Naive thymus-derived CD4-positive, alpha-beta T cell (primary cell): ENCODE results near the gene PDS5A. TPM values are rescaled to one million over a fixed set of nuclear protein-coding genes. Genes with fewer than 3 reads are reported as not detected.

Source experiments
- ATAC-seq: fragments of 150-1000 bp; cut with Tn5 transposase; 2 replicates; pipeline ENCODE4 v1.10.0; 2021; ENCODE audit warnings: mild to moderate bottlenecking, moderate library complexity
- CTCF ChIA-PET: fragments of 350-600 bp; sonication (Branson Sonifier 250); formaldehyde crosslinking; loops from one replicate; lab custom pipeline; 2021; ENCODE audit warnings: antibody characterized with exemption; lab: Charles Lee
- POLR2A ChIA-PET: fragments of 350-600 bp; sonication (Branson Sonifier 250); formaldehyde crosslinking; loops from one replicate; lab custom pipeline; 2021; ENCODE audit warnings: antibody characterized with exemption, inconsistent platforms; lab: Charles Lee
- DNase-seq, 9 donors: peaks; one replicate each; pipeline versions ENCODE4 v3.0.0 to v3.0.0-alpha.2; 2020 to 2022; ENCODE audit warnings: mixed read lengths in 1 of 9
- H3K27ac ChIP-seq: one replicate; pipeline ENCODE4 v1.7.0; 2013; ENCODE audit warnings: mild to moderate bottlenecking, low read depth, low read length, moderate library complexity
- H3K27me3 ChIP-seq, 2 donors: one replicate each; pipeline ENCODE4 v1.7.0; 2013; ENCODE audit warnings: low read length in 2 of 2, mild to moderate bottlenecking in 2 of 2, moderate library complexity in 2 of 2; ENCODE audit not compliant: control insufficient read depth in 2 of 2, insufficient read depth in 2 of 2
- H3K36me3 ChIP-seq, 3 experiments: 1 replicate in 2 of 3; 2 replicates in 1 of 3; pipeline ENCODE4 v1.7.0; 2013; ENCODE audit warnings: low read length in 3 of 3, mild to moderate bottlenecking in 3 of 3, moderate library complexity in 1 of 3; ENCODE audit not compliant: insufficient read depth in 3 of 3, control insufficient read depth in 2 of 3
- H3K4me1 ChIP-seq, 2 donors: one replicate each; pipeline ENCODE4 v1.7.0; 2013; ENCODE audit warnings: low read length in 2 of 2, mild to moderate bottlenecking in 2 of 2, moderate library complexity in 1 of 2; ENCODE audit not compliant: control insufficient read depth in 2 of 2, insufficient read depth in 2 of 2
- H3K4me3 ChIP-seq: 2 replicates; pipeline ENCODE4 v1.7.0; 2013; ENCODE audit warnings: mild to moderate bottlenecking, low read length
- H3K9me3 ChIP-seq, 3 experiments: 1 replicate in 2 of 3; 2 replicates in 1 of 3; pipeline ENCODE4 v1.7.0; 2013; ENCODE audit warnings: low read length in 3 of 3; ENCODE audit not compliant: control insufficient read depth in 2 of 3
- H3K27ac Mint-ChIP-seq, 9 donors: one replicate each; pipeline ENCODE4 v1.8.0; 2020 to 2022; ENCODE audit warnings: mixed read lengths in 9 of 9, mild to moderate bottlenecking in 8 of 9, moderate library complexity in 5 of 9, inconsistent platforms in 2 of 9
- H3K27me3 Mint-ChIP-seq, 5 donors: one replicate each; pipeline ENCODE4 v1.8.0; 2021 to 2022; ENCODE audit warnings: mixed read lengths in 5 of 5, mild to moderate bottlenecking in 1 of 5
- H3K36me3 Mint-ChIP-seq, 5 donors: one replicate each; pipeline ENCODE4 v1.8.0; 2020 to 2022; ENCODE audit warnings: mixed read lengths in 5 of 5, mild to moderate bottlenecking in 3 of 5, inconsistent platforms in 1 of 5
- H3K4me1 Mint-ChIP-seq, 7 donors: one replicate each; pipeline ENCODE4 v1.8.0; 2020 to 2022; ENCODE audit warnings: mixed read lengths in 7 of 7, mild to moderate bottlenecking in 3 of 7, inconsistent platforms in 1 of 7
- H3K4me3 Mint-ChIP-seq, 10 donors: one replicate each; pipeline ENCODE4 v1.8.0; 2020 to 2022; ENCODE audit warnings: mild to moderate bottlenecking in 10 of 10, mixed read lengths in 10 of 10, moderate library complexity in 6 of 10, inconsistent platforms in 2 of 10
- H3K9me3 Mint-ChIP-seq, 11 donors: one replicate each; pipeline ENCODE4 v1.8.0; 2020 to 2022; ENCODE audit warnings: mixed read lengths in 11 of 11, mild to moderate bottlenecking in 4 of 11, inconsistent platforms in 1 of 11, moderate library complexity in 1 of 11
- intact Hi-C, 2 donors: fragments of 100-400 bp; cut with micrococcal nuclease; formaldehyde crosslinking; loops; one replicate each; pipeline ENCODE4 v1.15.1; 2023
- polyA plus RNA-seq, 2 donors: library from polyadenylated mRNA; unstranded; fragments of 300-500 nt; fragmentation: Illumina TruSeq; gene quantifications; one replicate each; pipeline ENCODE4 v1.2.3, GENCODE V29; 2021
- total RNA-seq, 6 experiments: library from RNA in 5 of 6; stranded (reverse) in 5 of 6; gene quantifications; 1 replicate in 5 of 6; 2 replicates in 1 of 6; pipeline ENCODE4 v1.2.3 and lab custom pipeline; 2021 to 2026

The PDS5A gene
- total and polyA plus RNA-seq, 7 experiments from 2014 or later: 42.8 to 102 (median 96.2) TPM

DNA sequence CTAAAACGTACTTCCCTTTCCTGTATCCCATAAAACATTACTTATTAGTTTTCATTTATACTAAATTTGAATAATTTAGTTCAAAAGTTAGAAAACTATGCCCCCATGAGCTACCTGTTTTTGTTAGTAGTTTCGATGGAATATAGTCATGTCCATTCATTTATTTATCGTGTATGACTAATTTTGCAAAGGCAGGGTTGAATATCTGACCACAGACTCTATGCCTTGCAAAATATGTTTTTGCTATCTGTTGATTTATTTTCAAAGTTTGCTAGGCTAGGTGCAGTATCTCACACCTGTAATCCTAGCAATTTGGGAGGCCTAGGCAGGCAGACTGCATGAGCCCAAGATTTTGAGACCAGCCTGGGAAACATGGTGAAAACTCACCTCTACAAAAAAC is 78.4 kb downstream of the PDS5A start:
- CTCF ChIA-PET: interaction anchor here (0.6 kb wide), 1 partner anchor 976 kb away, joined by 3 read pairs; no protein-coding TSS in a partner anchor
- peaks cover 0 to 2% (median 0%) of the 10 kb centered on the region in 7 donors for H3K4me1 Mint-ChIP-seq
- no peaks in the 10 kb centered on the region for H3K27me3 ChIP-seq
- H3K4me1 ChIP-seq: no peaks in the 10 kb centered on the region
- no peak overlapping the region for H3K27ac Mint-ChIP-seq
- intact Hi-C loops: no loop called here
- no peak overlapping the region for H3K4me3 ChIP-seq
- no peak for ATAC-seq
- peaks cover 11 to 61% (median 15%) of the 10 kb centered on the region in 3 experiments for H3K36me3 ChIP-seq
- no peaks in the 10 kb centered on the region for H3K9me3 ChIP-seq
- peaks cover 4 to 43% (median 23%) of the 10 kb centered on the region in 5 donors for H3K36me3 Mint-ChIP-seq
- no peak for DNase-seq
- H3K9me3 Mint-ChIP-seq: no peaks in the 10 kb centered on the region
- no peaks in the 10 kb centered on the region for H3K27me3 Mint-ChIP-seq
- POLR2A ChIA-PET: no interaction called here
- H3K4me3 Mint-ChIP-seq: no peak overlapping the region
- H3K27ac ChIP-seq: no peak overlapping the region

DNA sequence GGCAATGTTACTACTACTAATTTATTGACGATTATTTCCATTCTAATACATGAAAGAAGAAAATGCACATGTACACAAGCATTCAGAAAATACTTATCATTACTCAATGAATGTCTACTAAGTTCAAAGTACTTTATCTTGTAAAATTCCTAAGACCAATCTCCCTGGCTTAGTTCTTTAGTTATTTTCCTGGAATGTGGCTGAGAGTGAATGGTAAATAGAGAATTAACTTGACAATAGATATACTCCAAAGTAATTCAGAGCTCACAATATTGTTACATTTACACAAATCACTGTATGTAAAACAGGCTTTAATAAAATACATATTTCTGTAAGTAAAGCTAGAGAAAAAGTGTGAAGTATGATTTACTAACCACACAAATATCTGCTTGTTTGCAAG is 79.7 kb downstream of the PDS5A start:
- H3K36me3 ChIP-seq: peaks cover 11 to 57% (median 15%) of the 10 kb centered on the region in 3 experiments
- no peaks in the 10 kb centered on the region for H3K4me1 ChIP-seq
- H3K4me3 ChIP-seq: no peak overlapping the region
- H3K27me3 ChIP-seq: no peaks in the 10 kb centered on the region
- peaks cover 0 to 2% (median 0%) of the 10 kb centered on the region in 7 donors for H3K4me1 Mint-ChIP-seq
- no peak overlapping the region for H3K4me3 Mint-ChIP-seq
- no peaks in the 10 kb centered on the region for H3K9me3 ChIP-seq
- no peak for ATAC-seq
- intact Hi-C loops: no loop called here
- H3K27ac ChIP-seq: no peak overlapping the region
- ChIA-PET POLR2A (interaction anchor here (1.2 kb wide), 1 partner anchor 10 kb away, joined by 3 read pairs; no protein-coding TSS in a partner anchor), CTCF (interaction anchor here (0.5 to 0.6 kb wide), 2 partner anchors 20 to 85 kb away, joined by 3 read pairs; no protein-coding TSS in a partner anchor)
- H3K27me3 Mint-ChIP-seq: no peaks in the 10 kb centered on the region
- H3K36me3 Mint-ChIP-seq: peaks cover 4 to 46% (median 21%) of the 10 kb centered on the region in 5 donors
- H3K9me3 Mint-ChIP-seq: no peaks in the 10 kb centered on the region
- H3K27ac Mint-ChIP-seq: no peak overlapping the region
- no peak for DNase-seq

DNA sequence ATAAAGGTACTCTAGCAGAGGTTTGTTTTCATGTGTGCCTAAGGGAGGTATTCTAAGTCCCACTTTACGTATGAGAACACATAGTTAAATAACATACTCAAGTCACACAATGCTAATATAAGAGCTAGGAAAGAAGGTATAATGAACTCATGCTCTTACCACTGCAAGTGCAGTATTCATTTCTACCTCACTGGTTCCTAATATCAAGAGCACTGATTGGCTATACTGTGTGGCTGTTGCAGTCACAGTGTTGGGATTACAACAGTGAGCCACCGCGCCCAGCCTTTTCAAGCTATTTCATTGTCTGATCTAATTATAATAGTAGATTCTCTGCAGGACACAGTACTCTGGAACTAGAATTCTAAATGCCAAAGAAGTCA is 84.0 kb downstream of the PDS5A start:
- Histone ChIP-seq H3K27me3 (no peaks in the 10 kb centered on the region), H3K4me3 (no peak overlapping the region), H3K4me1 (no peaks in the 10 kb centered on the region), H3K27ac (no peak overlapping the region), H3K36me3 (peaks cover 13 to 65% (median 15%) of the 10 kb centered on the region in 3 experiments), H3K9me3 (no peaks in the 10 kb centered on the region)
- POLR2A ChIA-PET: interaction anchor here (1.1 kb wide), 1 partner anchor 22 kb away, joined by 3 read pairs; no protein-coding TSS in a partner anchor
- H3K9me3 Mint-ChIP-seq: peaks cover 0 to under 1% (median 0%) of the 10 kb centered on the region in 11 donors
- ATAC-seq (no peak), DNase-seq (no peak)
- H3K27ac Mint-ChIP-seq: no peak overlapping the region
- H3K4me3 Mint-ChIP-seq: no peak overlapping the region
- CTCF ChIA-PET: no interaction called here
- H3K4me1 Mint-ChIP-seq: peaks cover 0 to 6% (median 0%) of the 10 kb centered on the region in 7 donors
- peaks cover 11 to 45% (median 20%) of the 10 kb centered on the region in 5 donors for H3K36me3 Mint-ChIP-seq
- intact Hi-C loops: no loop called here
- no peaks in the 10 kb centered on the region for H3K27me3 Mint-ChIP-seq

DNA sequence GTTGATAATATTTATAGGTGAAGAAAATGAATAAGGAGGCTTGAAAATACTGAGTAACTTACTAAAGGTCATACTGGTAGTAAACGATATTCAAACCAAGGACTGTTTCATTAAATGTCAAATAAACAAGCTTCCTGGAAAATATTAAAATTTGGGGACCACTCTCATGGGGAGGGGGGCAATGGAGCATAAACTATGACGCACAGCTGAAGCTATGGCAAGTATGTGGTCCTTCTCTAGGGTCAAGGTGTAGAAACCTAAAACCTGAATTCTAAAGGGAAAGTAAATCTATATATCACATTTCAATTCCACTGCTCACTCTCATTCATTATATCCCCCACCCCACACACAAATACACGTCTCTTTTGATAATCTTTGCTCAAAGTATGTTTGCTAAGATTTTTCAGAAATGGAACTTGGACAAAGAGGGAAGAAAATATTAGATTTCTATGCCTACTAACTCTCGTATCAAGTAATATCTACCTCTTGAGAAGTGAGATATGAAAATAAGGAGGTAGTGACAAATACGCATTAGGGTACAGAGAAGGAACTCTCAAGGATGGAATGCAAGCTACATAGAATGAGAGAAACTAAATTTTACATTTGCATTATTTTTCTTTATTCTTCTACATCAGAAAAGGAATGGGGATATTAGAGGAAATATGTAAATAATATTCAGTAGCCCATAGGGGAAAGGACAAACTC is 84.6 kb downstream of the PDS5A start:
- no peak for DNase-seq
- no peak overlapping the region for H3K4me3 Mint-ChIP-seq
- Histone ChIP-seq H3K36me3 (peaks cover 13 to 67% (median 14%) of the 10 kb centered on the region in 3 experiments), H3K27me3 (no peaks in the 10 kb centered on the region), H3K4me1 (no peaks in the 10 kb centered on the region), H3K4me3 (no peak overlapping the region), H3K9me3 (no peaks in the 10 kb centered on the region), H3K27ac (no peak overlapping the region)
- H3K36me3 Mint-ChIP-seq: peaks cover 15 to 47% (median 25%) of the 10 kb centered on the region in 5 donors
- H3K4me1 Mint-ChIP-seq: peaks cover 0 to 6% (median 0%) of the 10 kb centered on the region in 7 donors
- intact Hi-C loops: no loop called here
- no peak overlapping the region for H3K27ac Mint-ChIP-seq
- ChIA-PET POLR2A (interaction anchor here (1.1 kb wide), 1 partner anchor 22 kb away, joined by 3 read pairs; no protein-coding TSS in a partner anchor), CTCF (no interaction called here)
- no peak for ATAC-seq
- H3K27me3 Mint-ChIP-seq: no peaks in the 10 kb centered on the region
- H3K9me3 Mint-ChIP-seq: peaks cover 0 to 3% (median 0%) of the 10 kb centered on the region in 11 donors

DNA sequence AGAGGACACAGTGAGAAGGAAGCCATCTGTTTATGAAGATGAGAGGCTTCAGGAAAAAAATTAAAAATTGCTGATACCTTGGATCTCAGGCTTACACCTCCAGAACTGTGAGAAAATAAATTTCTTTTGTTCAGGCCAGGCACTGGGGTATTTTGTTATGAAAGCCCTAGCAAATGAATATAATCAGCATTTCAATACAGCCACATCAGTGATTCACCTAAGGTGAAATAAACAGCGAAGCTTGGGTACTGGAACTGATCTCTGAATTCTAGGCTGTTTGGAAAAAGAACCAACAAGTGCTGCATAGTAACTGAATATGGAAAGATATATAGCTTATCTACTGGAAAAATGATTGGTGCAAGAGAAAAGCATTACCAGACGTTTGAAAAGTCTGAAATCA is 88.5 kb downstream of the PDS5A start:
- ChIA-PET POLR2A (no interaction called here), CTCF (interaction anchor here (0.6 to 0.7 kb wide), 2 partner anchors 196 to 301 kb away, joined by 3 read pairs; no protein-coding TSS in a partner anchor)
- ATAC-seq (no peak), DNase-seq (no peak)
- H3K4me1 ChIP-seq: no peaks in the 10 kb centered on the region
- no peak overlapping the region for H3K27ac ChIP-seq
- Mint-ChIP-seq H3K27me3 (no peaks in the 10 kb centered on the region), H3K9me3 (peaks cover 0 to 3% (median 0%) of the 10 kb centered on the region in 11 donors), H3K4me1 (peaks cover 0 to 12% (median 0%) of the 10 kb centered on the region in 7 donors), H3K27ac (no peak overlapping the region), H3K4me3 (no peak overlapping the region), H3K36me3 (peaks cover 23 to 63% (median 38%) of the 10 kb centered on the region in 5 donors)
- intact Hi-C loops: loop anchor here in 1 of 2 donors (5.0 kb wide), 1 partner anchor 33 kb away; no protein-coding TSS in a partner anchor
- peaks cover 0 to 66% (median 16%) of the 10 kb centered on the region in 3 experiments for H3K36me3 ChIP-seq
- H3K4me3 ChIP-seq: no peak overlapping the region
- H3K9me3 ChIP-seq: no peaks in the 10 kb centered on the region
- H3K27me3 ChIP-seq: no peaks in the 10 kb centered on the region

DNA sequence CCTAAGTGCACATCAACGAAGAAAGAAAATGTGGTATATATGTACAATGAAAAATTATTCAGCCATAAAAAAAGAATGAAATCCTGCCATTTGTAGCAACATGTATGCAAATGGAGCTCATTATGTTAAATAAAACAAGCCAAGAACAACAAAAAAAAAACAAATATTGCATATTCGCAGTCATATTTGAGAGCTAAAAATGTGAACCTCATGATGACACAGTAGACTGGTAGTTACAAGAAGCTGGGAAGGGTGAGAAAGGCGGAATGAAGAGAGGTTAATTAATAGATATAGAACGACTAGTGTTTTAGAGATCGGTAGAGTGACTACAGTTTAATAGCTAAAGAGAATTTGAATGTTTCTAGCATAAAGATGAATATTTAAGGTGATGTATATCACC is 89.2 kb downstream of the PDS5A start:
- intact Hi-C loops: loop anchor here in 1 of 2 donors (5.0 kb wide), 1 partner anchor 34 kb away; no protein-coding TSS in a partner anchor
- peaks cover 0 to 3% (median 0%) of the 10 kb centered on the region in 11 donors for H3K9me3 Mint-ChIP-seq
- Histone ChIP-seq H3K27me3 (no peaks in the 10 kb centered on the region), H3K9me3 (no peaks in the 10 kb centered on the region), H3K4me1 (no peaks in the 10 kb centered on the region), H3K27ac (no peak overlapping the region), H3K4me3 (no peak overlapping the region), H3K36me3 (peaks cover 0 to 73% (median 16%) of the 10 kb centered on the region in 3 experiments)
- ATAC-seq (no peak), DNase-seq (no peak)
- H3K36me3 Mint-ChIP-seq: peaks cover 23 to 64% (median 39%) of the 10 kb centered on the region in 5 donors
- ChIA-PET CTCF (interaction anchor here (0.7 kb wide), 1 partner anchor 302 kb away, joined by 3 read pairs; no protein-coding TSS in a partner anchor), POLR2A (interaction anchor here (0.6 kb wide), 2 partner anchors 29 to 379 kb away, joined by 3 to 7 read pairs; no protein-coding TSS in a partner anchor)
- H3K4me1 Mint-ChIP-seq: peaks cover 0 to 12% (median under 1%) of the 10 kb centered on the region in 7 donors
- H3K27me3 Mint-ChIP-seq: no peaks in the 10 kb centered on the region
- H3K27ac Mint-ChIP-seq: no peak overlapping the region
- H3K4me3 Mint-ChIP-seq: no peak overlapping the region
